ENCODE results near the gene TRPM1. TPM values are rescaled to one million over a fixed set of nuclear protein-coding genes. Genes with fewer than 3 reads are reported as not detected.

TRPM1 gene
- total RNA-seq, 2 donors from 2014 or later: 5.5 TPM; not detected in 1

DNA sequence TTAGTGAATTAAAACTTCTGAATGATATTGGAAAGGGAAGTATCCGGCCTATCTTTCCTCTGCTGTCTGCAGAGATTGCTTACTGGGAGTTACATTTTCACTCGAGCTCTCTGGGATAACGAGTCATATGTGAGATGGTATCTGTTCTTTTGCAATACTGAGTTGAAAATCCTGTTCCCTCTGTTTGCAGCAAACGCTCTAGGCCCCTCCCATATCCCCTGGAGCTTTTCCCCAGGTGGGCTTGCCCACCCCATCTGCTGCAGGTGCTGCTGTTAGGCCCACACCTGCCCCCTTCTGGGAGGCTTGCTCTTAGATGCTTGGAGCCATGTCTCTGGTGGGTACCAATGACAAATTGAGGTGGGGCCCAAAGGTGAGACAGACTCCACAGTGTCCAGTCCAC is 67.4 kb downstream of the TRPM1 start:
- TF ChIP-seq, protein P1, sequence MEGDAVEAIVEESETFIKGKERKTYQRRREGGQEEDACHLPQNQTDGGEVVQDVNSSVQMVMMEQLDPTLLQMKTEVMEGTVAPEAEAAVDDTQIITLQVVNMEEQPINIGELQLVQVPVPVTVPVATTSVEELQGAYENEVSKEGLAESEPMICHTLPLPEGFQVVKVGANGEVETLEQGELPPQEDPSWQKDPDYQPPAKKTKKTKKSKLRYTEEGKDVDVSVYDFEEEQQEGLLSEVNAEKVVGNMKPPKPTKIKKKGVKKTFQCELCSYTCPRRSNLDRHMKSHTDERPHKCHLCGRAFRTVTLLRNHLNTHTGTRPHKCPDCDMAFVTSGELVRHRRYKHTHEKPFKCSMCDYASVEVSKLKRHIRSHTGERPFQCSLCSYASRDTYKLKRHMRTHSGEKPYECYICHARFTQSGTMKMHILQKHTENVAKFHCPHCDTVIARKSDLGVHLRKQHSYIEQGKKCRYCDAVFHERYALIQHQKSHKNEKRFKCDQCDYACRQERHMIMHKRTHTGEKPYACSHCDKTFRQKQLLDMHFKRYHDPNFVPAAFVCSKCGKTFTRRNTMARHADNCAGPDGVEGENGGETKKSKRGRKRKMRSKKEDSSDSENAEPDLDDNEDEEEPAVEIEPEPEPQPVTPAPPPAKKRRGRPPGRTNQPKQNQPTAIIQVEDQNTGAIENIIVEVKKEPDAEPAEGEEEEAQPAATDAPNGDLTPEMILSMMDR (IDR thresholded peaks at IDR 0.05): no peak
- TF ChIP-seq POLR2AphosphoS5 (IDR thresholded peaks at IDR 0.05) (no peak), POLR2A (IDR thresholded peaks at IDR 0.05) (no peak)
- Histone ChIP-seq H3K4me3 (no peak overlapping the region), H3K9me3 (no peaks in the 10 kb centered on the region), H3K36me3 (no peaks in the 10 kb centered on the region), H3K4me1 (replicated peaks) (no peaks in the 10 kb centered on the region), H3K27ac (no peak overlapping the region), H3K27me3 (replicated peaks; ENCODE audit: insufficient read depth) (no peaks in the 10 kb centered on the region)
- intact Hi-C loops (cut with DNase I): no loop called here
- 22% methylated on average over 4 of the region's 4 CpGs for WGBS
- DNase-seq (ENCODE audit: low spot score): no peak

DNA sequence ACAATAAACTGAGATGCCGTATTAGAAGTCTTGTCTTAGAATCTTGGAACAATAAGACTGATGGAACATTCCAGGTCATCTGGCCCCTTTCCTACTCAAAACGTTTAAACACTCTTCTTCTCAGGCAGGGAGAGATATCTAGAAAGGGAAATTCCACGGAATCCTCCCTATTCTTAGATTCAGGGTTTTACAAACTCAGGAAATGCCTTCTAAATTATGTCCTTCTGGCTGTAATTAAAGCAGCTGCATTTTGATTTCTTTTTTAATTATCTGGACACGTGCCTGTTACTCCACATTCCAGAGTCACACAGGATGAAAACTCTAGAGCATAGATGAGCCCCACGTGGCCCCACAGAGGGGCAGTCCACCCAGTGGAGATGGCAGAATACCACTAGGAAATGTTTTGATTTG is 68.6 kb downstream of the TRPM1 start:
- H3K4me1 ChIP-seq (replicated peaks): no peaks in the 10 kb centered on the region
- no peaks in the 10 kb centered on the region for H3K27me3 ChIP-seq (replicated peaks; ENCODE audit: insufficient read depth)
- H3K4me3 ChIP-seq: no peak overlapping the region
- no peak for TF ChIP-seq POLR2A (IDR thresholded peaks at IDR 0.05)
- TF ChIP-seq, protein P1 (IDR thresholded peaks at IDR 0.05): no peak
- TF ChIP-seq POLR2AphosphoS5 (IDR thresholded peaks at IDR 0.05): no peak
- H3K36me3 ChIP-seq: no peaks in the 10 kb centered on the region
- no peak for DNase-seq (ENCODE audit: low spot score)
- H3K9me3 ChIP-seq: no peaks in the 10 kb centered on the region
- 17% methylated on average over 5 of the region's 5 CpGs for WGBS
- intact Hi-C loops (cut with DNase I): no loop called here
- no peak overlapping the region for H3K27ac ChIP-seq

DNA sequence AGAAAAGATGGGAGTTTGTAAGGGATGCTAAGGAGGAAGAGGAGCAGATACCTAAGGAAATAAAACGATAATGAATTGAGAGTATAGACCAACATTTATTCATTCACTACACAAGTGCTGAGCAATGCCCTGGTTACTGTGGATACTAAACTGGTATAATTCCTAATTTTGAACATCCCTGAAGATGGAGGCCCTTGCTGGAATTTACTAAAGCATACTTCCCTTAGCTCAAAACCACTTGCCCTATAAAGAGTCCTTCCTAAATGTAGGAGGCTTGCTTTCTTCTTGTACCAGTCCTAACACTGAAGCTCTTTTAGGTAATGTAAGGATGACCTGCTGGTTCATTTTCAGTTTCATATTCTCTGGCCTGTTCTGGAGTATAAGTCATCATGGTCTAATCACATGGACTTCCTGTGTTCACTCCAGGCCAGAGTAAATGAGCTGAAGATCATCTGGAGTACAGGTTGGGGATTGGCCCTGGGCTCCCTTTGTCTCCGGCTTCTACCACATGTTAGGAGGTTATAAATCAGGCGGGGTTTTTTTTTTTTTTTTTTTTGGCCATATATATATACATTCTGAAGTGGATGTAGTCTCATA is 70.0 kb downstream of the TRPM1 start:
- no peak overlapping the region for H3K4me3 ChIP-seq
- intact Hi-C loops (cut with DNase I): no loop called here
- H3K36me3 ChIP-seq: no peaks in the 10 kb centered on the region
- no peaks in the 10 kb centered on the region for H3K4me1 ChIP-seq (replicated peaks)
- 93% methylated on average over 3 of the region's 3 CpGs for WGBS
- no peak for DNase-seq (ENCODE audit: low spot score)
- H3K27me3 ChIP-seq (replicated peaks; ENCODE audit: insufficient read depth): no peaks in the 10 kb centered on the region
- TF ChIP-seq POLR2A (IDR thresholded peaks at IDR 0.05) (no peak), POLR2AphosphoS5 (IDR thresholded peaks at IDR 0.05) (no peak)
- TF ChIP-seq, protein P1 (IDR thresholded peaks at IDR 0.05): no peak
- H3K27ac ChIP-seq: no peak overlapping the region
- H3K9me3 ChIP-seq: no peaks in the 10 kb centered on the region

DNA sequence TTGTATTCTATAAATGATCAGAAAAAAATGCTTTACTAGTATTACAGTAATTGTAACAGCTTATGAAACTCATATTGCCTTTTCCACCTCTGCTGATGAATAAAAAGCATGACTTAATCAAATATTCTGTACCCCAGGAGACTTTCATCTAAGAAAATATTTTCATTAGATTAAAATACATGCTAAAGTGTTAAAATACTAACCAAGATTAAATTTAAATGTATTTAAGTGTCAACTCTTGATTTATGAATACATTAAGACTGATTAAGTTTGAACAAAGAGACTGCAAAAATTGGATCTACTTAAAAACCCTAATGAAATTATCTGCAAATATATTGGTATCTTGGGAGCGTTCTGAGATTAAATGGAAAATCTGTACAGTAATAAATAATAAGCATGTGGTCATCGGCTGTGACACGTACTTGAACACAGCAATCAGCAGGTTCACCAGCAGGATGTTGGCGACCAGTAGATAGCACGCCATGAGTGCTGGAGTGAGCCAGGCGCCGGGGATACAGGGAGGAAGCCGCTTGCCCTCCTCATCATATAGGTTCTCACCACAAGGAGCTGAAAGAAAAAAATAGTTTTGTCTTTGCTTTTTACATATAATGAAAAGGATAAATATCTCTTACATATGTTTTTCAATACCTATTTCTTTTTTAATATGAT is 73.5 kb downstream of the TRPM1 start:
- WGBS: 87% methylated on average over 8 of the region's 8 CpGs
- no peaks in the 10 kb centered on the region for H3K36me3 ChIP-seq
- DNase-seq (ENCODE audit: low spot score): no peak
- TF ChIP-seq POLR2AphosphoS5 (IDR thresholded peaks at IDR 0.05): no peak
- TF ChIP-seq, protein P1 (IDR thresholded peaks at IDR 0.05): no peak
- no peak for TF ChIP-seq POLR2A (IDR thresholded peaks at IDR 0.05)
- no peak overlapping the region for H3K27ac ChIP-seq
- H3K4me3 ChIP-seq: no peak overlapping the region
- intact Hi-C loops (cut with DNase I): no loop called here
- no peaks in the 10 kb centered on the region for H3K4me1 ChIP-seq (replicated peaks)
- no peaks in the 10 kb centered on the region for H3K27me3 ChIP-seq (replicated peaks; ENCODE audit: insufficient read depth)
- H3K9me3 ChIP-seq: no peaks in the 10 kb centered on the region

DNA sequence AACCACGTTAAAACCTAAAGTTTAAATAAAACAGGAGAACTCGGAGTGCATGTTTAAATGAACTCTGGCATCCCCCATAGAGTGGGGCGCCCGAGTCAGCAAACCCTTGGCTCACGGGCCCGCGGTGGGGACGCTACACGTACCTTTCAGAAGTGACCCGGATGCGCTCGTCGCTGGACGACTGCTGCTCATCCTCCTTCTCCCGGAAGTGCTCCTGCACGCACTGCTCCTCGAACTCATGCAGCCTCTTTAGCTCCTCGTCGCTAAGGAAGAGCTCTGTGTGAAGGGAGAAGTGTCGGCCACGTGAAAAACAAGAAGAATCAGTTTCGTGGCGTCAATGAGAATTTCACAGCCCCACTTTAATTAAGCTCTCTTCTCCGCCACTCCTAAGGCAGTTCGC is 75.5 kb downstream of the TRPM1 start:
- TF ChIP-seq, protein P1 (IDR thresholded peaks at IDR 0.05): no peak
- TF ChIP-seq POLR2A (IDR thresholded peaks at IDR 0.05) (no peak), POLR2AphosphoS5 (IDR thresholded peaks at IDR 0.05) (no peak)
- Histone ChIP-seq H3K9me3 (no peaks in the 10 kb centered on the region), H3K4me1 (replicated peaks) (no peaks in the 10 kb centered on the region), H3K27me3 (replicated peaks; ENCODE audit: insufficient read depth) (no peaks in the 10 kb centered on the region), H3K27ac (no peak overlapping the region), H3K36me3 (no peaks in the 10 kb centered on the region), H3K4me3 (no peak overlapping the region)
- intact Hi-C loops (cut with DNase I): no loop called here
- WGBS: 94% methylated on average over 25 of the region's 25 CpGs
- DNase-seq (ENCODE audit: low spot score): no peak
